ENCODE results near the gene ANXA7. TPM values are rescaled to one million over a fixed set of nuclear protein-coding genes. Genes with fewer than 3 reads are reported as not detected.
"Not testable (repeated sequence)": the region's sequence is repeated elsewhere in the genome, so short reads cannot be mapped to it uniquely, and the experiment has no call there.

ANXA7 gene
- polyA plus RNA-seq, 3 donors from 2014 or later, result 119 to 234 (median 136) TPM

DNA sequence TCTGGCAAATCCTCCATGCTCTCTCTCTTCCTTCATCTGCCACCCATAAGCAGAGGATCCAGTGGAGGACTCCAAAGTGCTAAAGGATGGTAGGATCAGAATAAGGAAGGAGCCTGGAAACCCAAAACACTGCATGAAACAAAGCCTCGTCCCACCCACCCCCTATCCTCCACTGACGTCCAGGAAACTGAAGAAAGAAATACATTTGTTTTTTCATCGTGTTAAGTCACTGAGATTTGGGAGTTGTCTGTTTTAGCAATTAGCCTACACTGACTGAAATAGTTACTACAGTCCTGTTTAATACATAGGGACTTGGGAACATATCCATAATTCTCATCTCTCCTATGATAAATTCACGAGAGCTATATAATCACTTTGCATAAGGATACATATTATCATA is 14.8 kb downstream of the ANXA7 start:
- Mint-ChIP-seq H3K27ac (no peak overlapping the region), H3K36me3 (peaks cover 8 to 14% (median 10%) of the 10 kb centered on the region in 3 donors), H3K27me3 (ENCODE audit: low read depth in 3 of 3) (no peaks in the 10 kb centered on the region), H3K9me3 (no peaks in the 10 kb centered on the region), H3K4me1 (peaks cover 2 to 6% of the 10 kb centered on the region in 2 donors), H3K4me3 (no peak overlapping the region)
- DNase-seq, result no peak

DNA sequence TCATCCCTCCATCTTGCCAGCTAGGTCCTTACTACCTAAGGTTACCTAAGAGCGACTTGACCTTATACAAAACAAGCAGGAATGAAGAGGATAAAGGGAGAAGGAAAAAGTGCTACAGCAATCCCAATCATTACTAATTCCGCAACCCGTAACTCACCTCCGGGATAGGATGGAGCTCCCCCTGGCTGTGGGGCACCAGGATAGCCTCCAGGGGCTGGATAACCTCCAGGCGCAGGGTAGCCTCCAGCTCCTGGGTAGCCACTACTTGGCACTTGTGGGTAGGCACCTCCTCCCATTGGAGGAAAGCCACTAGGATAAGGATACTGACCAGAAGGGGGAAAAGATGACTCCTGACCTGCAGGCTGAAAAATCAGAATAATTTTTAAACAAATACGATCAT is 15.8 kb downstream of the ANXA7 start:
- Mint-ChIP-seq H3K27ac (peak overlapping the region in 2 of 6 donors; percentile 16 to 23), H3K4me3 (no peak overlapping the region), H3K27me3 (ENCODE audit: low read depth in 3 of 3) (no peaks in the 10 kb centered on the region), H3K9me3 (no peaks in the 10 kb centered on the region), H3K4me1 (peaks cover 0 to 2% of the 10 kb centered on the region in 2 donors), H3K36me3 (peaks cover 12 to 19% (median 14%) of the 10 kb centered on the region in 3 donors)
- DNase-seq, result no peak

DNA sequence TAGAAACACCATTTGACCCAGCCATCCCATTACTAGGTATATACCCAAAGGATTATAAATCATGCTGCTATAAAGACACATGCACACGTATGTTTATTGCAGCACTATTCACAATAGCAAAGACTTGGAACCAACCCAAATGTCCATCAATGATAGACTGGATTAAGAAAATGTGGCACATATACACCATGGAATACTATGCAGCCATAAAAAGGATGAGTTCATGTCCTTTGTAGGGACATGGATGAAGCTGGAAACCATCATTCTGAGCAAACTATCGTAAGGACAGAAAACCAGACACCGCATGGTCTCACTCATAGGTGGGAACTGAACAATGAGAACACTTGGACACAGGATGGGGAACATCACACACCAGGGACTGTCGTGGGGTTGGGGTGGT is 19.5 kb downstream of the ANXA7 start:
- not testable (repeated sequence) for H3K27me3 Mint-ChIP-seq (ENCODE audit: low read depth in 3 of 3); H3K4me1 Mint-ChIP-seq; H3K27ac Mint-ChIP-seq; DNase-seq; H3K9me3 Mint-ChIP-seq; H3K4me3 Mint-ChIP-seq
- H3K36me3 Mint-ChIP-seq, result peaks cover 24 to 34% (median 27%) of the 10 kb centered on the region in 3 donors

DNA sequence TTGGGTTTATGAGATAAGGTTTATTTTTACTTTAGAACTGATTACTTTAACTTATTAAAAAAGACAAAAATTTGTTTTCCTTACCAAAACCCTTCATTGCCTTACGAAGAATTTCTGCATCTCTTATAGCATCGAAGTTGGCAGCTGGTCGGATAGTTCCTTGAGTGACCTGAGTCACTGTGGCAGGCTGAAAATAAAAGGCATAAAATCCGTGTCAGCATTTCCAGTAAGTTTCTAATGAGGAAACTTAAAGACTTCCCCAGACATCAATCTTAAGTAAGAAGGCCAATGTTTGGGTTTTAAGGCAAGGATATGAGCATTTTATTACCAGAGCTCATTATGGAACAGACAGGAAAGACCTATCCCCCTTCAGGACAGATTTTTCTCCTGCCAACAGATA is 25.6 kb downstream of the ANXA7 start:
- Mint-ChIP-seq H3K36me3 (peaks cover 33 to 53% (median 36%) of the 10 kb centered on the region in 3 donors), H3K27ac (no peak overlapping the region), H3K4me3 (no peak overlapping the region), H3K4me1 (peaks cover 0 to 6% of the 10 kb centered on the region in 2 donors), H3K9me3 (no peaks in the 10 kb centered on the region), H3K27me3 (ENCODE audit: low read depth in 3 of 3) (no peaks in the 10 kb centered on the region)
- no peak for DNase-seq

DNA sequence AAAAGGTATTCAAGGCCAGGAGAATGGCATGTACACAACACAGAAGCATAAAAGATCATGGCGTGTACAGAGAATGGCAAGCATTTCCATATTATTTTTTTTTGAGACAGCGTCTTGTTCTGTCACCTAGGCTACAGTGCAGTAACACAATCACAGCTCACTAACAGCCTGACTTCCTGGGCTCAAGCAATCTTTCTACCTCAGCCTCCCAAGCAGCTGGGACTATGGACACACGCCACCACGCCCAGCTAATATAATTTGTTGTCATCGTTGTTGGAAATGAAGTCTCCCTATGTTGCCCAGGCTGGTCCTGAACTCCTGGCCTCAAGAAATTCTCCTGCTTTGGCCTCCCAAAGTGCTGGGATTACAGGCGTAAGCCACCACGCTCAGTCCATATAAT is 27.3 kb downstream of the ANXA7 start:
- Mint-ChIP-seq H3K4me3 (no peak overlapping the region), H3K36me3 (peaks cover 31 to 53% (median 36%) of the 10 kb centered on the region in 3 donors), H3K27me3 (ENCODE audit: low read depth in 3 of 3) (no peaks in the 10 kb centered on the region), H3K27ac (no peak overlapping the region), H3K4me1 (peaks cover 0 to under 1% of the 10 kb centered on the region in 2 donors), H3K9me3 (no peaks in the 10 kb centered on the region)
- no peak for DNase-seq

DNA sequence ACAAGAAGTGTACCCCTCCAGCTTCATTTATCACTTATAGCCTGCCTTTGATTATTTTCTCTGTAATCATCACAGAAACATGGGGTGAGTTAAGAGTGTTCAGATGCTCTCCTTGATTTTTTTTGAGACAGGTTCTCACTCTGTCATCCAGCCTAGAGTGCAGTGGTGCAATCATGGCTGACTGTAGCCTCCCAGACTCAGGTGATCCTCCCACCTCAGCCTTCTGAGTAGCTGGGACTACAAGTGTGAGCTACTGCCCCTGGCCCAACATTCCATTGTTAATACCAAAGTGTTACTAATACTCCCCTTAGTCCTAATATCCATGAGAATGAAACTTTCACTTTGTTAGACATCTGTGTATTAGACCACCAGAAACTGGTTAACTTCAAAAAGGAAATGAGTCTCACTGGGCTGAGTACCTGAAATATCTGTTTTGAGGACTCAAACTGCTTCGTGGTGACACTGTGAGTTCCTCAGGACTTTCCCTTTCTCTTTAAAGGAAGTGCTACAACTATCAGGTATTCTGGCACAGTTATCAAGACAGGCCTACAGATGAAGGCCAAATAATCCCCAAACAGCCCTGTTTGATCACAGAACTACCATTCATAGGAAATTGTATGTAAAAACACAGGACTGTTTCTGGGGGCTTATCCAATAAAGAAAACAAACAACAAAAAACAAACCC is 34.7 kb downstream of the ANXA7 start:
- Mint-ChIP-seq H3K36me3 (peaks cover 23 to 47% (median 28%) of the 10 kb centered on the region in 3 donors), H3K4me1 (peaks cover 5 to 12% of the 10 kb centered on the region in 2 donors), H3K4me3 (no peak overlapping the region), H3K27me3 (ENCODE audit: low read depth in 3 of 3) (peaks cover 0 to 4% (median 0%) of the 10 kb centered on the region in 3 donors), H3K9me3 (no peaks in the 10 kb centered on the region), H3K27ac (peak overlapping the region; percentile 27 to 85 (median 75))
- DNase-seq, result no peak

DNA sequence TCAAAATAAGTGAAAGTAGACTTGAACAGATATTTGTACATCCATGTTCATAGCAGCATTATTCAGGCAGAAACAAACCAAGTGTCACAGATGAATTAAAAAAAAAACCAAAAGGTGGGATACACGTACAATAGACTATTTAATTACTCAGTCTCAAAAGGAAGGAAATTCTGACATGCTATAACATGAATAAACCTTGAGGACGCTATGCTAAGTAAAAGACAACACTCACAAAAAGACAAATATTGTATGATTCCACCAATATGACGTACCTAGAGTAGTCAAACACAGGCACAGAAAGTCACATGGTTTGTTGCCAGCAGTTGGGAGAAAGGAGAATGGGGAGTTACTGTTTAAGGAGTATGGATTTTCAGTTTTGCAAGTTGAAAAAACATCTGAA is 37.2 kb downstream of the ANXA7 start:
- no peak overlapping the region for H3K27ac Mint-ChIP-seq
- no peaks in the 10 kb centered on the region for H3K9me3 Mint-ChIP-seq
- H3K27me3 Mint-ChIP-seq (ENCODE audit: low read depth in 3 of 3), result peaks cover 0 to 5% (median 0%) of the 10 kb centered on the region in 3 donors
- H3K4me3 Mint-ChIP-seq, result no peak overlapping the region
- H3K36me3 Mint-ChIP-seq, result peaks cover 16 to 43% (median 22%) of the 10 kb centered on the region in 3 donors
- no peak for DNase-seq
- H3K4me1 Mint-ChIP-seq, result peaks cover 5 to 12% of the 10 kb centered on the region in 2 donors

DNA sequence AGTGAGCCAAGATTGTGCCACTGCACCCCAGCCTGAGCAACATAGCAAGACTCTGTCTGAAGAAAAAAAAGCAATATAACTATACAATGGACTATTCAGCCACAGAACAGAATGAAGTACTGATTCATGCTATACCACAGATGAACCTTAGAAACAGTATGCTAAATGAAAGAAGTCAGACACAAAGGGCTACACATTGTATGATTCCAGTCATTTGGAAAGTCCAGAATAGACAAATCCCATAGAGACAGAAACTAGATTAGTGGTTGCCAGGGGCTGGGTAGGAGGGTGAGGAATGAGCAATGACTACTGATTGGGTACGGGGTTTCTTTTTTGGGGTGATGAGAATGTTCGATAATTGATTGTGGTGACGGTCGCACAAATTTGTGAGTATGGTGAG is 45.6 kb downstream of the ANXA7 start:
- H3K27ac Mint-ChIP-seq, result no peak overlapping the region
- H3K36me3 Mint-ChIP-seq, result peaks cover 8 to 37% (median 29%) of the 10 kb centered on the region in 3 donors
- no peaks in the 10 kb centered on the region for H3K9me3 Mint-ChIP-seq
- H3K4me1 Mint-ChIP-seq, result peaks cover 0 to 6% of the 10 kb centered on the region in 2 donors
- H3K27me3 Mint-ChIP-seq (ENCODE audit: low read depth in 3 of 3), result peaks cover 0 to 2% (median 0%) of the 10 kb centered on the region in 3 donors
- no peak overlapping the region for H3K4me3 Mint-ChIP-seq
- DNase-seq, result no peak

DNA sequence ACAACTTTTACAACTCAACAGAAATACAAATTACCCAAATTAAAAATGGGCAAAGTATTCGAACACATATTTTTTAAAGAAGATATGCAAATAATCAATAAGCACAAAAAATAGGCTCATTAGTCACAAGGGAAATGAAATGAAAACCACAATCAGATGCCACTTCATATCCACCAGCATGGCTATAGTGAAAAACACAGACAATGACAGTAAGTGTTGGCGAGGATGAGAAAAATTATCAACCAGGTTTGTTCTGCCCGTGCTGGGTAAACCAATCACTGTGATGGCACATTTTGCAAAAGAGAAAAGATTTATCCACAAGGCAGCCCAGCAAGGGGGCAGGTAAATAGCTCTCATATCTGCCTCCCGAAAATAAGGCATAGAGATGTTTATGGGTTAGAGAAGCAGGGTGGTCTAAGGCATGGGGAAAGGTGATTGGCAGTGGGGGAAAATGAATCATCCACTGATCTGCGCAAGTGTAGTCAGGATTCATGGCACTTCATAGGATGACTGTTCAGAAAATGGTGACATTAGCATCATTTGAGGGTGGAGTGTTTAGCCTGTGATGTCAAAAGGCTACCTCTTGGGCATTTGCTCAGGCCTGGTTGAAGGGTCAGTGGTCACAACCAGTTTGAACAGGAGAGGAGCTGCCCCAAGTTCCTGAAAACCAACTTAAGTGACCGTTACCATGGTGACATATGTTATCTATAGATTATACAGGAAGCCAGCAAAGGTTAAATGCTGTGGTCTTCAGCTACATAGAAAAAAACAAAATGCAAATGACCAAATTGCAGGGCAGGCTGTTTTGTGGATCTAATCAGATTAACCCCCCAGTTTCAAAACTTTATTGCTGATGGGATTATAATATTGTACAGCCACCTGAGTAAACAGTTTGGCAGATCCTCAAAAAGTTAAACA is 47.2 kb downstream of the ANXA7 start:
- no peaks in the 10 kb centered on the region for H3K9me3 Mint-ChIP-seq
- H3K36me3 Mint-ChIP-seq, result peaks cover 8 to 32% (median 26%) of the 10 kb centered on the region in 3 donors
- H3K4me1 Mint-ChIP-seq, result peaks cover 0 to 6% of the 10 kb centered on the region in 2 donors
- DNase-seq, result no peak
- peak overlapping the region in 1 of 6 donors; percentile 43 for H3K27ac Mint-ChIP-seq
- peaks cover 0 to 2% (median 0%) of the 10 kb centered on the region in 3 donors for H3K27me3 Mint-ChIP-seq (ENCODE audit: low read depth in 3 of 3)
- H3K4me3 Mint-ChIP-seq, result no peak overlapping the region

DNA sequence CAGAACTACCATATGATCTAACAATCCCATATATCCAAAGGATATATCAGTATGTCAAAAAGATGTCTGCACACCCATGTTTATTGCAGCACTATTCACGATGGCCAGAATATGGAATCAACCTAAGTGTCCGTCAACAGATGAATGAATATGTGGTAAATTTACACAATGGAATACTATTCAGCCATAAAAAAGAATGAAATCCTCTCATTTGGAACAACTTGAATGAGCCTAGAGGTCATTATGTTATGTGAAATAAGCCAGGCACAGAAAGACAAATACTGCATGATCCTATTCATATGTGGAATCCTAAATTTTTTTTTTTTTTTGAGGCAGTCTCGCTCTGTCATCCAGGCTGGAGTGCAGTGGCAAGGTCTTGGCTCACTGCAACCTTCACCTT is 48.9 kb downstream of the ANXA7 start:
- peaks cover 0 to 6% of the 10 kb centered on the region in 2 donors for H3K4me1 Mint-ChIP-seq

DNA sequence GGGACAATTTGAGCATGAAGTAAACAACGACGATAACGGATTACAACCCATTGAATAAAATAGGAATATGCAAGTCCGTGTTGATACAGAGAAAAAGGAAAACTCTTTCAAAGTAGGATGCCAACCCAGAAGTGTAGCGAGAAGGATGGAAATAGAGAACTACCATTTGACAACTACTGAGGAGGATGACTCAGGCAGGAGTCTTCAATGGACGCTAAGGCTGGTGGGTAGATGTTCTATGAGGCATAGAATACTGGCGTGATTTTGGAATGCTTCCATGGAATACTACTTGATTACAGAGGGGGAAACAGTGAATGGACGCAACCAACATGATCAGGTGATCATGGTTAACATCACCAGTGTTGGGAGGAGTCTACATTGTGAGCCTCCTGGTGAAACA is 54.4 kb downstream of the ANXA7 start:
- Mint-ChIP-seq H3K4me3 (peak overlapping the region in 2 of 5 donors; percentile 97 to 99), H3K27me3 (ENCODE audit: low read depth in 3 of 3) (peaks cover 0 to 10% (median 7%) of the 10 kb centered on the region in 3 donors), H3K36me3 (no peaks in the 10 kb centered on the region), H3K27ac (no peak overlapping the region), H3K4me1 (peaks cover 13 to 17% of the 10 kb centered on the region in 2 donors), H3K9me3 (no peaks in the 10 kb centered on the region)
- DNase-seq, result no peak

More for the DNA sequence above, 48.9 kb downstream of the ANXA7 start:
- H3K27ac Mint-ChIP-seq, result no peak overlapping the region
- DNase-seq, result no peak
- H3K36me3 Mint-ChIP-seq, result peaks cover 5 to 22% (median 18%) of the 10 kb centered on the region in 3 donors
- H3K9me3 Mint-ChIP-seq, result no peaks in the 10 kb centered on the region
- H3K27me3 Mint-ChIP-seq (ENCODE audit: low read depth in 3 of 3), result peaks cover 0 to 2% (median 0%) of the 10 kb centered on the region in 3 donors
- H3K4me3 Mint-ChIP-seq, result no peak overlapping the region

DNA sequence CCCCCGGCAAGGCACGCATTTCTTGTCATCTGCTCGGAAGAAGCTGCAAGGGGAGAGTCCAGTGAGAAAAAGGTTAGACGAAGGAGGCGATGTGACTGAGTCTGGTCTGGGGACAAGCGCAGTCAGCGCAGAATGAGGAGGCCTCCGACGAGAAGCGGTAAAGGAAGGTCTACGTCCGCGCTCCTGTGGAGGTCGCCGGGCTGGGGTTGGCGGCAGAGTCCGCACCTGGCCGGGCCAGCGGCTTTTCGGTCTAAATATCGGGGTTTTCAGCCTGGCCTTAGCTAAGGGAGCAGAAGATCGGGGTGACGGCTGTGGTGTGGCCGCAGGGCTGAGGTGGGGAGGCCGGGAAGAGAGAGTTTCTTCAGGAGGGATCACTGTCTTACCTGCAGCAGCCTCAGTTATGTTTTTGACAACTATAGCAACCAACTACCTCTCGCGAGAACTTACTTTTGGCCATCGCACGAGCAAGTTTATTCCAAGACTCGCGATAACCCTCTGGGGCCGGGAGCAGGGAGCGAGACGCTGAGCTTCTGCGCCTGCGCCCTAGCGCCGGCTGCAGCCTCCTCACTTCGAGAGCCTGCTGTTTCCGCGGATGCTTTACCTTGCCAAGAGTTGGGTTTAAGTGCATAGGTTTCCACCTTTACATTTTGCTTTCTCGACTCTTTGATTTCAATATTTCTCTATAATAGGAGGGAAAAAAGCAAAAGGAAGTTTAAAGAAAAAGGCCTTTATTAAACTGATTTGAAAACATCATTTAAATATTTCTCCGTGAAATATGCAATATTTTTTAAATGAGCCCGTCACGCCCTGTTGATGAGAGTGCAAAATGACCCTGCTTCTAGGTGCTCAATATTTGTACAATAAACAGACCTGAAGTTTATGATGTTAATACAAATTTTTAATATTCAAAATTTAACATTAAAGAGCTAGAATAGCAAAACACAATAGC is 55.3 kb downstream of the ANXA7 start, which contains the start of gene CFAP70:
Gene CFAP70 (minus strand): TSS at position 534 of the 949 bp plus-strand sequence. CDS start 4,068 bp downstream, outside the sequence.
- H3K9me3 Mint-ChIP-seq, result no peaks in the 10 kb centered on the region
- H3K4me1 Mint-ChIP-seq, result peaks cover 13 to 17% of the 10 kb centered on the region in 2 donors
- H3K27ac Mint-ChIP-seq, result peak within 1 kb of the TSS; percentile 90 to 98 (median 95)
- peak within 1 kb of the TSS; percentile 95 to 99 (median 97) for H3K4me3 Mint-ChIP-seq
- DNase-seq, result peak; percentile 90 to 94 (median 93)
- no peaks in the 10 kb centered on the region for H3K36me3 Mint-ChIP-seq
- peaks cover 0 to 10% (median 7%) of the 10 kb centered on the region in 3 donors for H3K27me3 Mint-ChIP-seq (ENCODE audit: low read depth in 3 of 3)

DNA sequence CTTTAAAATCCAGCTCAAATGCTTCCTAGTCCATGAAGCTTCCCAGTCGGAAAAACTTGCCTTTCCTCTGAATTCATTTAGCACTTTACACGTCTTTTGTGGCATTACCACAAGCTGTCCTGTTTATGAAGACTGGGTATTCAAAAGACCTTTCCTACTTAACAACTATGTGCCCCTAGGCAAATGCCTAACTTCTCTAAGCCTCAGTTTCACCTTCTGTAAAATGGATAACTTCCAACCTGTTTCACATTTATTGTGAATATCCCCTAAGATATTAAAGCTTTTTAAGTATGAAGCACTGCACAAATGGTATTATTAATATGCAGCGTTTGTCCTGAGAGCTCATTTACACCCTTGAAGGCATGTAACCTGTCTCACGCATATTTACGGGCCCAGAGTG is 56.0 kb downstream of the ANXA7 start:
- peak overlapping the region; percentile 95 to 99 (median 97) for H3K4me3 Mint-ChIP-seq
- DNase-seq, result no peak
- peak overlapping the region; percentile 90 to 98 (median 95) for H3K27ac Mint-ChIP-seq
- H3K27me3 Mint-ChIP-seq (ENCODE audit: low read depth in 3 of 3), result peaks cover 0 to 10% (median 7%) of the 10 kb centered on the region in 3 donors
- H3K9me3 Mint-ChIP-seq, result no peaks in the 10 kb centered on the region
- no peaks in the 10 kb centered on the region for H3K36me3 Mint-ChIP-seq
- peaks cover 13 to 17% of the 10 kb centered on the region in 2 donors for H3K4me1 Mint-ChIP-seq
